Measurements from ENCODE around the gene NKAIN4.

Gene NKAIN4

DNA sequence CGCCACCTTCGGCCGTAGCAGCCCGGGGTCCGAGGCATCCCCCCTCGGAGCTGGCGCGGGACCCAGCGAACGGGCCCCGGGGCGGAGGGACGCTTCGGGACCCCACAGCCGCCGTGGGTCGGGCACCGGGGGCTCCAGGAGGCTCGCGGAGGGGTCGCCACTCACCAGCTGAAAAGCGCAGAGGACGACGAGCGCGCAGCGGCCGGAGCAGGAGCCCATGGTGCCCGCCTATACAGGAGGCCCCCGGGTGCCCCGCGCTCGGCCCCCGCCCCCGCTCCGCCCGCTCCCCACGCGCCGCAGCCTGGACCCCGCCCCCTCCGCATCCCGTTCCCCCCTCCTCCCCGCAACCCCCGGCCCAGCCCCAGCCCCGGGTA, at the start of gene NKAIN4:
TSS of gene NKAIN4 (minus strand) at position 232 of the 374 bp plus-strand sequence. CDS start at position 219, 13 bp downstream.
- FAIRE-seq (no peak), DNase-seq (ENCODE audit: low spot score) (no peak)

DNA sequence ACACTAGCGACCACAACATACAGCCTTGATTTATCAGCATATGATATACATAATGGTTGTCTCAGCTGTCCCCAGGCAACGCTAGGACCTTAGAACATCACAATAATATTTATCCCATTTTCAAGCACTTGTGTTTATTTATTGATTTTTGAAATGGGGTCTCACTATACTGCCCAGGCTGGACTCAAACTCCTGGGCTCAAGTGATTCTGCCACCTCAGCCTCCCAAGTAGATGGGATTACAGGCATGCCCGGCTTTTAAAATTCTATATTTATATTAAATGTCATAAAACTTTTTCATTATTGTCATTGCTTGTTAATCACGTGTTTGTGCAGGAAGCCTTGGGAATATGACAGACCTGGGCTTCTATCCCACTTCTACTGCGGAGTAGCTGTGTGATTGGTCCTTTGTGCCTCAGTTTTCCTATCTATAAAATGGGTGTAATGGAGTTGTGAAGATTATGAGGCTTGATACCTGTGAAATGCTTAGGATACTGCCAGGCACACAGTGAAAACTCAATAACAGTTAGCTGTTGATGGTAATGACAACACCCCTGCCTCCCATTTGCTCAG, 48.9 kb upstream of the NKAIN4 start:
- FAIRE-seq, result no peak
- no peak for DNase-seq (ENCODE audit: low spot score)

GRCh38 chr20:63301671-63302070, 47.4 kb upstream of the NKAIN4 start:
- FAIRE-seq, result no peak
- no peak for DNase-seq (ENCODE audit: low spot score)

- FAIRE-seq, result no peak
- DNase-seq (ENCODE audit: low spot score), result no peak
Measured at GRCh38 chr20:63298731-63299312, 44.6 kb upstream of the NKAIN4 start.

- FAIRE-seq, result no peak
- no peak for DNase-seq (ENCODE audit: low spot score)
Measured at GRCh38 chr20:63297796-63298572, 43.7 kb upstream of the NKAIN4 start.

DNA sequence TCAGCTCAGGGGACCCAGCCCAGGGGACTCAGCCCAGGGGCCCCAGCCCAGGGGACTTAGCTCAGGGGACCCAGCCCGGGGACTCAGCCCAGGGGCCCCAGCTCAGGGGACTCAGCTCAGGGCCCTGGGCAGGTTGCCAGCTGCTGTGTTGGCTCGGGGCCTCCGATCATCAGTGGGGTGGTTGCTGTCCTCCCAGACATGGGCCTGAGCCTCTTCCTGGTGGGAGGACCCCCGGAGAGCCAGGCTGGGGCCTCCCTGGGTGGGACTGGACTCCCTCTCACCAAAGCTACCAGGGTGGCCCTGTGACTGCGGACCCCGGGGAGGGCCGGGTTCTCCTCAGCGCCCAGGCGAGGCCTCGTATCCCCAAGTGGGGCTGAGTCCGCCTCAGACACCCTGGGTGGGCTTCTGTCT, 43.1 kb upstream of the NKAIN4 start:
- FAIRE-seq (no peak), DNase-seq (ENCODE audit: low spot score) (no peak)

DNA sequence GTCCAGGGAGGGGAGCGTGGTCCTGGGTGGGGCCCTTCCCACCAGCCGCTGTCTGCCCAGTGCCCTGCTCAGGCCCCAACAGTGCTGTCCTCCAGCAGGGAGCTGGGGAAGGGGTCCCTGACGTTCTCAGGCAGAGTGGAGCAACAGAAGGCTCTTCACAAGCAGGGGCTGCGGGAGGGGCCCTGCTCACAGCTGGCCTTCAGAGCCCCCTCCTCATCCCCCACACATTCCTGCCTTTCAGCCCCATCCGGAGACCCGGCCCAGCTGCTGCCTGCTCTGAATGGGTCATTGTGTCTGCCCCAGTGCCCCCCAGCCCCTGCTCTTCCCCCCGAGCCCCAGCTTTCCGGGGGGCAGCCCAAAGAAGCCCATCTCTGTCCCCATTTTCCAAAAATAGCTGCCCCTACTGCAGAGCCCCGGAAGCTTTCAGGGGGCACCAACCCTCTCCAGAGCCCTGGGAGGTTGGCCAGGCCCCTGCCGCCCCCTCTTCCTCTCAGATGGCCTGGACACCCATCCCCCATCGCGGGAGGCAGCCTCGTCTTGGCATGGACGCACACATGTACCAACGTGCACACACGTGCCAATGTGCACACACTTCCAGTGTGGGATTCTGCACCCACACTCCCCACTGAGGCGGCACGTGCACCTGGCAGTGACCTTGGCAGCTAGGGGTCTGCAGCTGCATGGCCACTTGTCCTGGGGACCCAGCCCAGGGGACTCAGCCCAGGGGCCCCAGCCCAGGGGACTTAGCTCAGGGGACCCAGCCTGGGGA, 42.5 kb upstream of the NKAIN4 start:
- no peak for DNase-seq (ENCODE audit: low spot score)
- FAIRE-seq, result no peak

DNA sequence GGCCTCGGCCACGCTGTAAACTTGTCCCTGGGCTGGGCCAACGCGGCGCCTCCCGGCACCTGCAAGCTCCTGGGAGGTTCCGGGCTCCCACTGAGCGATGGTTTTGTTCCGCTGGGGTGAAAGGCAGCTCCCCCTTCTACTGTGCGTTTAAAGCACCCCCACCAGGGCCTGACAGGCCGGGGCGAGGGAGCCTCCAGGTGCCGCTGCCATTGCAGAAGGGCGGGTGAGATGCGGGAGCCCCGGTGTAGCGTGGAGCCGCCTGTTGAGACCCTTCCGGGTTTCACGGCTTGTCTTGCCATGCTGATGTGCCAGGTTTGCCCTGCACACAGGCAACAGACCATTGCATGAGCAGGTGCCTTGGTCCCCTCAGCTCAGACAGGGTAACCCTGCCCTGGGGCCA, 41.6 kb upstream of the NKAIN4 start:
- FAIRE-seq (no peak), DNase-seq (ENCODE audit: low spot score) (no peak)

DNA sequence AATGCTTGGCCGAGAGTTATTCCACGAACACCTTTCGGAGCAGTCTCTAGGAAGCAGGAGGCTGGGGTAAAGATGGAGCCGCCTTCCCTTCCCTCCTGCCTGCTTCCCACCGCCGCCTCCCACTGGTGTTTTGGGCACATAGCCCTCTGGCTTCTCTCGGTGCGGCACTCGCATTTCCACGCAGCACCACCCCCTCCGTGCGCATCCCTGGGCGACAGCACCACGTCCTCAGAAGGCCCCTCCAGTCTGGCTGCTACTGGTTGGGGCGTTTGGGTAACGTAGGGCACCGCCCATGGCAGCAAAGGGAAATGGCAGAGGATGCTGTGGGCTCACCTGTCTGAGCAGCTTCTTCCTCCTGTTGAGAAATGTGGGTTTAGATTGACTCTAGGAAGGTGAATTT, 41.2 kb upstream of the NKAIN4 start:
- DNase-seq (ENCODE audit: low spot score) (no peak), FAIRE-seq (no peak)

GRCh38 chr20:63295018-63295417, 40.8 kb upstream of the NKAIN4 start:
- DNase-seq (ENCODE audit: low spot score), result no peak
- FAIRE-seq, result no peak

GRCh38 chr20:63294536-63294900, 40.3 kb upstream of the NKAIN4 start:
- DNase-seq (ENCODE audit: low spot score) (no peak), FAIRE-seq (no peak)

GRCh38 chr20:63293871-63294535, 39.7 kb upstream of the NKAIN4 start:
- no peak for FAIRE-seq

GRCh38 chr20:63293456-63293855, 39.2 kb upstream of the NKAIN4 start:
- FAIRE-seq (no peak), DNase-seq (ENCODE audit: low spot score) (no peak)

More at GRCh38 chr20:63293871-63294535, 39.7 kb upstream of the NKAIN4 start:
- DNase-seq (ENCODE audit: low spot score), result no peak

GRCh38 chr20:63292904-63293303, 38.6 kb upstream of the NKAIN4 start, which contains the start of gene COL20A1:
COL20A1 (plus strand) TSS chr20:63293186; CDS start chr20:63295108, 1,922 bp downstream.
- DNase-seq (ENCODE audit: low spot score) (no peak), FAIRE-seq (no peak)

GRCh38 chr20:63292292-63292701, 38.0 kb upstream of the NKAIN4 start:
- DNase-seq (ENCODE audit: low spot score) (no peak), FAIRE-seq (no peak)

DNA sequence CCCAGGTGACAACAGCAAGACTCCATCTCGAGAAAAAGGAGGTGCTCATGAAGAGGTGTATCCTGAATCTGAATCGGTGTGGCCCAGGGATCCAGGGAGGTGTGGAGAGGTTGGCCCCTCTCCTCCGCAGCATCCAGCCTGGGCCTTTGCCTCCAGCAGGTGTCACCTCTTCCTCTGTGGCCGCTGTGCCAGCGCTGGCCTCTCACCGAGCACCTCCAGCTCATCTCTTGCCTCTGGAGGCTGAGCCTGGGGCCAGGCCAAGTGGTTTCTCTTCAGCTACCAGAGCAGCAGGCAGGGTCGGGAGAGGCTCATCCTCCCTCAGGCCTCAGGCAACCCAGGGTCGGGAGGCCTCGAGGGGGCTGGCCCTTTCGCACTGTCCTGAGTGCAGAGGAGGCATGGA, 37.5 kb upstream of the NKAIN4 start:
- FAIRE-seq (no peak), DNase-seq (ENCODE audit: low spot score) (no peak)

DNA sequence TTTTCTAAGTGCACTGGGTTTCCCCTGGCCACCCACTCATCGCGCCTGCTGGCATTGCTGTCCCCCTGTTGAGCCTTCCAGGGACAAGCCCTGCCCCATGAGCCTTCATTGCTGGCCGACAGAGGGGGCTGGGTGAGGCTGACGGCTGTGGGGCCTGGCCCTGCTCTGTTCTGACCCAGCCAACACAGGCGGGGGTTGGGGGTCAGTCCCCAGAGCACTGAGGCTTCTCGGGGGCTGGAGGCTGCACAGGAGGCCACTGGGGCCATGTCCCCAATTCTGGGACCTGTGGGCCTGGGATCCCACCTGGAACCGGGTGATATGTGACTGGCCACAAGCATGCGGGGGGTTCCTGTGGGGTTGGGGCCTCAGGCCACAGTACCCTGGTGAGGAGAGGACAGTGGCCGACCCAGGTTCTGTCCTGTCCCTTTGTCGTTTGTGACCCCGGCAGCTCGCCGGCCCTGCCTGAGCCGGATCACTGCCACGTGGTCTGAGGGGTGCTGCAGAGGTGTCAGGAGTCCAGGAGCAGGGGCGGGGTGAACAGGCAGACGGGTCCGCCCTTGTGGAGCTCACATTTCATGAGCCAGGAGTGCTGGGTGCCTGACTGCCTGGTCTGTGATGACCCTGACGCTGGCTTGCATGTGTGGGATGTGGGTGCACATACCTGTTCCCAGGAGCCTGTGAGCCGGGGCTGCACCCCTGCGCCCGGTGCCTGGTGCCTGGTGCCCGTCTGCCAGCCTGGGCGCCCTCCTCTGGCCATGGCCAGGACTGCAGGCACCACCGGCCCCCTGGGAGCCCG, 36.6 kb upstream of the NKAIN4 start:
- DNase-seq (ENCODE audit: low spot score), result peak; percentile 13
- FAIRE-seq, result no peak

DNA sequence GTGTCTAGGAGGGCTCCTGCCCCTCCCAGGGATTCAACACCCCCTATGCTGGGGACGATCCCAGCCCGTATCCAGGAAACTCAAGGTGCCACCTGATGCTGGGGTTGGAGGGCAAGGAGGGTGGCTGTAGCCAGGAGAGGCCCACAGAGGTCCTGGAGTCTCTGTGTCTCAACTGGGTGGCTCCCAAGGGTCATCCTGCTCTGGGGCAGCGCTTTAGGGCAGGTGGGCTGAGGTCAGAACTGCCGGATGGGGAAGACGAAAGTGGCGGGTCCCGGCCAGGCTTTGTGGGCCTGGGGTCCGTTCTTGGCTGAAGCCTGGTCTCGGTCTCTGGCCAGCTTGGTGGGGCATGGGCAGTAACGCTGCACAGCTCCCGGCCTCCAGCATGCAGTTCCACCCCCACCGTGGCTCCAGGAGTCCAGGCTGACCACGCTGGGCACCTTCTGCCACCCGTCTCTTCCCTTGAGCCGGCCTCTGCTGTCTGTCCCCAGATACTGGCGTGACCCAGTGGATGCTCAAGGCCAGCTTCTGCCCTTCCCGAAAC, 35.9 kb upstream of the NKAIN4 start:
- no peak for DNase-seq (ENCODE audit: low spot score)
- FAIRE-seq, result no peak

GRCh38 chr20:63289311-63290135, 35.3 kb upstream of the NKAIN4 start:
- FAIRE-seq, result no peak
- DNase-seq (ENCODE audit: low spot score), result no peak
